Suppressor macrophage treated with lipopolysaccharide for 1 hour (primary cell): ENCODE measurements around the gene ZBTB1.
"Not testable (repeated sequence)": the region's sequence is repeated elsewhere in the genome, so short reads cannot be mapped to it uniquely, and the experiment has no call there.

Source experiments
- DNase-seq, 3 donors: peaks; one replicate each; pipeline ENCODE4 v3.0.0-alpha.2; 2020 to 2022

Gene ZBTB1

DNA sequence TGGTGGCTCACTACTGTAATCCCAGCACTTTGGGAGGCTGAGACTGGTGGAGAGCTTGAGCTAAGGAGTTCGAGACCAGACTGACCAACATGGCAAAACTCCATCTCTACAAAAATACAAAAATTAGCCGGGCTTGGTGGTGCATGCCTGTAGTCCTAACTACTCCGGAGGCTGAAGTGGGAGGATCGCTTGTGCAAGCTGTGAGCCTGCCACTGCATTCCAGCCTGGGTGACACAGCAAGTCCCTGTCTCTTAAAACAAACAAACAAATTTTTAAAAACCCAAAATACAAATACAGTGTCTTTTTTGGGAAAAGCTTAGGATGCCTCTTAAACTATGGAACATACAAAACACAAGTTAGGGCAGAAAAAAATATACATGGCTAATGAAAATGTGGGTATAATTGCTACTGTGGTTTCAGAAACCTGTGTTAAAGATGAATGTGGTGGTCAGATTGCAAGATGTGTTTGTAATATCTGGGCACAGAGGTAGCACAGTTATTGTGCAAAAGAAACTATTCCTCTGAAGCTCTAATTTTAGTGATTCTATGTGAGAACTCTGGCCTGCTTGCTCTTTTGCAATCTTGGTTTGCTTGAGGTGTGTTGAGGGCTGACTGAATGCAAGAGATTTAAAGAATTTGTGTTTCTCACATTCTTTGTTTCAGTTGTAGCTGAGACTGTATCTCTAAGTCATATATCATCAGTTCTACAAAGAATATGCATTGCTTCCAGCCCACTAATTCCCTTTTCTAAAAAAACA is 32.1 kb downstream of the ZBTB1 start:
- no peak for DNase-seq

GRCh38 chr14:64540208-64541202 is 35.9 kb downstream of the ZBTB1 start, which contains the start of gene HSPA2:
TSS of gene HSPA2 (plus strand) at chr14:64540741. CDS start at chr14:64540850, 109 bp downstream.
- peak; percentile 99 to 100 (median 99) for DNase-seq

GRCh38 chr14:64541261-64541971 is 36.8 kb downstream of the ZBTB1 start:
- no peak for DNase-seq

DNA sequence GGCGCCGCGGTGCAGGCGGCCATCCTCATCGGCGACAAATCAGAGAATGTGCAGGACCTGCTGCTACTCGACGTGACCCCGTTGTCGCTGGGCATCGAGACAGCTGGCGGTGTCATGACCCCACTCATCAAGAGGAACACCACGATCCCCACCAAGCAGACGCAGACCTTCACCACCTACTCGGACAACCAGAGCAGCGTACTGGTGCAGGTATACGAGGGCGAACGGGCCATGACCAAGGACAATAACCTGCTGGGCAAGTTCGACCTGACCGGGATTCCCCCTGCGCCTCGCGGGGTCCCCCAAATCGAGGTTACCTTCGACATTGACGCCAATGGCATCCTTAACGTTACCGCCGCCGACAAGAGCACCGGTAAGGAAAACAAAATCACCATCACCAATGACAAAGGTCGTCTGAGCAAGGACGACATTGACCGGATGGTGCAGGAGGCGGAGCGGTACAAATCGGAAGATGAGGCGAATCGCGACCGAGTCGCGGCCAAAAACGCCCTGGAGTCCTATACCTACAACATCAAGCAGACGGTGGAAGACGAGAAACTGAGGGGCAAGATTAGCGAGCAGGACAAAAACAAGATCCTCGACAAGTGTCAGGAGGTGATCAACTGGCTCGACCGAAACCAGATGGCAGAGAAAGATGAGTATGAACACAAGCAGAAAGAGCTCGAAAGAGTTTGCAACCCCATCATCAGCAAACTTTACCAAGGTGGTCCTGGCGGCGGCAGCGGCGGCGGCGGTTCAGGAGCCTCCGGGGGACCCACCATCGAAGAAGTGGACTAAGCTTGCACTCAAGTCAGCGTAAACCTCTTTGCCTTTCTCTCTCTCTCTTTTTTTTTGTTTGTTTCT is 37.6 kb downstream of the ZBTB1 start:
- no peak for DNase-seq

GRCh38 chr14:64542836-64543201 is 38.2 kb downstream of the ZBTB1 start:
- DNase-seq, result no peak

DNA sequence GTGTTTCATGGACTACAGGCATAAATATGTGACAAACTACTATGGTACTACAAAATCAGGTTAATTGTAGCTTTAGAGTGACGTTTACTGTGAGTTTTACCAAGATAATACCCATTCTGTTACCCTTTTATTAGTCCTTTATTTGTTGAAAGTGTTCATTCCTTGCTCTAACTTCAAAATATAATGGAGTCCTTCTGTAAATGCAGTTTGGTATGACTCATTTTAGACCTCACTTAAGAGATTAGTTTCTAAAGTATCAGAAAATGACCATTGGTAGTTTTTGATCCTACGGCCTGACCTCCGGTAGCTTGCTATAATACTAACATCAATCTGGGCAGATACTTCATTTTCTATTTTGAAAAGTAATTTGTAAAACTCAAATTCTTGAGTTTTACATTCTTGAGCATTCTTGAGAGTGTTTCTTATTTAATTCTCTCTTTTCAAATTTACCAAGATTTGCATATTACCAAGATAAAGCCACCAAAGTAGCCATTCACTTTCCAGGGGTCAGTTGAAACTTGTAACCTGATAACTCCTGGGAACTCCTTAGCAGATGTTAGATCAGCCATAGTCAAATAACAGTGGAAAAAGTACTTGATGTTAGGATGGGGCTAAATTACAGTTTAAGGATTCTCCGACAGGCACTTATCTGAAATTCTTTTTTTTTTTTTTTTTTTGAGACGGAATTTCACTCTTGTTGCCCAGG is 40.2 kb downstream of the ZBTB1 start:
- DNase-seq, result no peak

GRCh38 chr14:64549016-64549415 is 44.4 kb downstream of the ZBTB1 start:
- no peak for DNase-seq

- peak; percentile 41 to 74 (median 54) for DNase-seq
Measured at GRCh38 chr14:64549791-64550620, 45.4 kb downstream of the ZBTB1 start, which contains the start of gene PPP1R36. TSS of gene PPP1R36 (plus strand) at chr14:64549961. CDS start at chr14:64549998, 37 bp downstream.

DNA sequence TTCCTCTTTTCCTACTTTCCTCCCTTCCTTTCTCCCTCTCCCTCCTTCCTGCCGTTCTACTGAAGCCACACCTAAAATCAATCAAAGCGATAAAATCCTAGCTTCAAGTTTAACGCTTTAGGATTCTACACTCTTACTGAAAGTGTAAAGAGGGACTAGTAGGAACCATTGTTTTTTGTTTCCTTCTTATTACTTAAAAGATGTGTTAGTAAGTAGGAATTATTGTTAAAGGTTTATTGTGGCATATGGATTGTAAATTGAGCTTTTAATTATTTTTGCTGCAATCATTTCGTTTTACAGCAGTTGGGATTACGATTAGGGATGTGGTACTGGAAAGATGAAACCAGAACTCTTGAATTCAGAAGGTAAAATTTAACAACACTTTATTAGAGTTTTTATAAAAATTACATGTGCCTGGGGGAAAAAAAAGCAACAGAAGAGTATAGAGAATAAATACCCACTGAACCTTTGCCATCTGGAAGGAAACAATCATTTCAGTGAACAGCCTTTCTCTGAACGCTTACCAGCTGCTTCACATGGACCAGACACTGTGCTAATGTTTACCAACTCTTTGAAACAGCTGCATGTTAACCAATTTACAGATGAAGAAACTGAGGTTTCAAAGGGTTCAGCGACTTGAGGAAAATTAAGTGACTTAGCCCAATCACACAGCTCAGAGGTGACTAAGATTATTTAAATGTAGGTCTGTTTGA is 46.2 kb downstream of the ZBTB1 start:
- DNase-seq, result no peak

GRCh38 chr14:64554556-64554955 is 50.0 kb downstream of the ZBTB1 start:
- DNase-seq, result no peak

- peak; percentile 38 to 48 (median 38) for DNase-seq
Measured at GRCh38 chr14:64556526-64556925, 52.0 kb downstream of the ZBTB1 start.

- DNase-seq, result not testable (repeated sequence)
Measured at GRCh38 chr14:64558216-64558615, 53.6 kb downstream of the ZBTB1 start.

GRCh38 chr14:64561631-64562030 is 57.1 kb downstream of the ZBTB1 start:
- no peak for DNase-seq

DNA sequence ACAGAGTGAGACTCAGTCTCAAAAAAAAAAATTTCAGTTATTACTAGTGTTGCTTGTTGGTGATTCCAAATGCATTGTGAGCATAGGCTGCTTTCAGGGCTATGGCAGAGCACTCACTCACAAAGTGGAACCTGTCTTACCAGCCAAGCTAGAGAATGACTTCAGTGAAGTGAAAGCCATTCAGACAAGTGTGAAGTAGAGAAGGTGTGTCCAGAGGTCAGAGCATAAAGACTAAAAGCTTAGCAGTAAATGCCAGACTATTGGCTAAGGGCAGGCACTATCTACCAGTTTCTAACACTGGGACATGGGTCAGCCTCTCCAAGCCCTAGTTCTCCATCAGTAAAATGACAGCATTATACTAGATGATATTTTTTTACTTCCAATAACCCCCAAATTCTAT is 57.9 kb downstream of the ZBTB1 start:
- no peak for DNase-seq

- DNase-seq, result no peak
Measured at GRCh38 chr14:64563696-64564095, 59.1 kb downstream of the ZBTB1 start.

DNA sequence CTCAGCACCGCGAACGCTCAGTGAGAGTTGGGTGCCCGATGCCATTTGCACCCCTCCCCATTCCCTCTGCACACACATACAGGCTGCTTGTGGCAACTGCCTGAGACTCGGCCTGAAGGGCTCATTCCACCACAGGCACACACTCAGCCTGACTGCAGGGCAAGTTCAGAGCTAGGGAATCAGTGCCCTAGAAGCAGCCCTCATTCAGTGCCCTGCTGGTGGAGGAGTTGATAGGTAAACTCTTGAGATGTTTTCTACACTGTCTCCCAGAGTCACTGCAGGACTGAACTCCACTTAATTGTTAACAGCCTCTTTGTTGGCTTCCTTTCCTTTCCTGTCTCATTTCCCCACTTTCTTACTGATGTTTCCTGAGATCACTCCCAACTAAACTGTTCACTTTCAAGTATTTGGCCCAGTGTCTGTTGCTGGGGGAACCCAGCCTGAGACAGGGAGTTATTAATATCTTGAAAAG is 62.1 kb downstream of the ZBTB1 start:
- no peak for DNase-seq

GRCh38 chr14:64569138-64569631 is 64.6 kb downstream of the ZBTB1 start:
- no peak for DNase-seq

GRCh38 chr14:64569646-64570045 is 65.1 kb downstream of the ZBTB1 start:
- DNase-seq, result not testable (repeated sequence)
